Ishikawa (cell line): ENCODE results near the gene NDST1.

ENCODE experiments used
- CEBPB ChIP-seq: IDR thresholded peaks from 2 replicates; pipeline ENCODE4 v1.6.1; 2012
- EGR1 ChIP-seq: IDR thresholded peaks from 2 replicates; pipeline ENCODE4 v1.6.1; 2012
- EP300 ChIP-seq: IDR thresholded peaks from 2 replicates; pipeline ENCODE4 v1.6.1; 2012; ENCODE audit warnings: borderline replicate concordance
- FOXM1 ChIP-seq: IDR thresholded peaks from 2 replicates; pipeline ENCODE4 v1.6.1; 2012; ENCODE audit warnings: low read depth, borderline replicate concordance
- MAX ChIP-seq: IDR thresholded peaks from 2 replicates; pipeline ENCODE4 v1.6.1; 2012
- NFIC ChIP-seq: IDR thresholded peaks from 2 replicates; pipeline ENCODE4 v1.6.1; 2012
- RAD21 ChIP-seq: IDR thresholded peaks from 2 replicates; pipeline ENCODE4 v1.6.1; 2012; ENCODE audit warnings: low read depth
- TAF1 ChIP-seq: IDR thresholded peaks from 2 replicates; pipeline ENCODE4 v1.6.1; 2012; ENCODE audit warnings: low read depth, mild to moderate bottlenecking
- TCF12 ChIP-seq: IDR thresholded peaks from 2 replicates; pipeline ENCODE4 v1.6.1; 2012; ENCODE audit warnings: low read depth
- TEAD4 ChIP-seq: IDR thresholded peaks from 2 replicates; pipeline ENCODE4 v1.6.1; 2012
- USF1 ChIP-seq: IDR thresholded peaks from 2 replicates; pipeline ENCODE4 v1.6.1; 2012
- YY1 ChIP-seq: IDR thresholded peaks from 2 replicates; pipeline ENCODE4 v1.6.1; 2012; ENCODE audit warnings: low read depth
- ZBTB7A ChIP-seq: IDR thresholded peaks from 2 replicates; pipeline ENCODE4 v1.6.1; 2012; ENCODE audit warnings: low read depth
- TF ChIP-seq, protein P1 (sequence below): IDR thresholded peaks from 2 replicates; pipeline ENCODE4 v1.6.1; 2012; ENCODE audit warnings: low read depth, mild to moderate bottlenecking

GRCh38 chr5:150489360-150490295 lies 18.3 kb upstream of the NDST1 start:
- TF ChIP-seq NFIC, result no peak
- TF ChIP-seq EP300, result no peak
- TF ChIP-seq RAD21, result no peak
- no peak for TF ChIP-seq ZBTB7A
- TF ChIP-seq, protein P1, sequence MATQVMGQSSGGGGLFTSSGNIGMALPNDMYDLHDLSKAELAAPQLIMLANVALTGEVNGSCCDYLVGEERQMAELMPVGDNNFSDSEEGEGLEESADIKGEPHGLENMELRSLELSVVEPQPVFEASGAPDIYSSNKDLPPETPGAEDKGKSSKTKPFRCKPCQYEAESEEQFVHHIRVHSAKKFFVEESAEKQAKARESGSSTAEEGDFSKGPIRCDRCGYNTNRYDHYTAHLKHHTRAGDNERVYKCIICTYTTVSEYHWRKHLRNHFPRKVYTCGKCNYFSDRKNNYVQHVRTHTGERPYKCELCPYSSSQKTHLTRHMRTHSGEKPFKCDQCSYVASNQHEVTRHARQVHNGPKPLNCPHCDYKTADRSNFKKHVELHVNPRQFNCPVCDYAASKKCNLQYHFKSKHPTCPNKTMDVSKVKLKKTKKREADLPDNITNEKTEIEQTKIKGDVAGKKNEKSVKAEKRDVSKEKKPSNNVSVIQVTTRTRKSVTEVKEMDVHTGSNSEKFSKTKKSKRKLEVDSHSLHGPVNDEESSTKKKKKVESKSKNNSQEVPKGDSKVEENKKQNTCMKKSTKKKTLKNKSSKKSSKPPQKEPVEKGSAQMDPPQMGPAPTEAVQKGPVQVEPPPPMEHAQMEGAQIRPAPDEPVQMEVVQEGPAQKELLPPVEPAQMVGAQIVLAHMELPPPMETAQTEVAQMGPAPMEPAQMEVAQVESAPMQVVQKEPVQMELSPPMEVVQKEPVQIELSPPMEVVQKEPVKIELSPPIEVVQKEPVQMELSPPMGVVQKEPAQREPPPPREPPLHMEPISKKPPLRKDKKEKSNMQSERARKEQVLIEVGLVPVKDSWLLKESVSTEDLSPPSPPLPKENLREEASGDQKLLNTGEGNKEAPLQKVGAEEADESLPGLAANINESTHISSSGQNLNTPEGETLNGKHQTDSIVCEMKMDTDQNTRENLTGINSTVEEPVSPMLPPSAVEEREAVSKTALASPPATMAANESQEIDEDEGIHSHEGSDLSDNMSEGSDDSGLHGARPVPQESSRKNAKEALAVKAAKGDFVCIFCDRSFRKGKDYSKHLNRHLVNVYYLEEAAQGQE, result no peak
- TF ChIP-seq MAX, result no peak
- no peak for TF ChIP-seq TCF12
- no peak for TF ChIP-seq TAF1
- no peak for TF ChIP-seq CEBPB
- TF ChIP-seq YY1, result no peak
- TF ChIP-seq EGR1, result no peak
- TF ChIP-seq TEAD4, result no peak
- TF ChIP-seq FOXM1, result no peak
- TF ChIP-seq USF1, result no peak
